Vagina (tissue), 2 donors: ENCODE data around the gene DAO. TPM values are rescaled to one million over a fixed set of nuclear protein-coding genes. Genes with fewer than 3 reads are reported as not detected.

ENCODE experiments used
- DNase-seq, 2 donors: peaks; one replicate each; pipeline ENCODE4 v3.0.0-alpha.2; 2017; ENCODE audit errors: extremely low spot score in 2 of 2
- H3K27ac ChIP-seq: fragments of 200-600 bp; sonication (generic); one replicate; pipeline ENCODE4 v1.5.1; 2019
- H3K27me3 ChIP-seq: fragments of 200-600 bp; sonication (generic); one replicate; pipeline ENCODE4 v1.5.1; 2019
- H3K36me3 ChIP-seq, 2 donors: fragments of 200-600 bp; sonication (generic); one replicate each; pipeline ENCODE4 v1.5.1; 2017 to 2019
- H3K4me1 ChIP-seq: fragments of 200-600 bp; sonication (generic); one replicate; pipeline ENCODE4 v1.5.1; 2019
- H3K4me3 ChIP-seq, 2 donors: fragments of 200-600 bp; sonication (generic); 1 replicate in 1 of 2; 2 replicates in 1 of 2; pipeline ENCODE4 v1.5.1; 2016 to 2019
- H3K9me3 ChIP-seq: fragments of 200-600 bp; sonication (generic); one replicate; pipeline ENCODE4 v1.5.1; 2019
- CTCF ChIP-seq, 3 experiments: fragments of 450-650 bp in 2 of 3; fragments of 200-600 bp in 1 of 3; sonication (generic) in 1 of 3; IDR thresholded peaks; one replicate each; pipeline ENCODE4 v1.5.1; 2017 to 2019; ENCODE audit warnings: antibody characterized with exemption in 3 of 3, mild to moderate bottlenecking in 2 of 3, moderate library complexity in 2 of 3
- POLR2A ChIP-seq, 2 donors: fragments of 450-650 bp; IDR thresholded peaks; one replicate each; pipeline ENCODE4 v1.6.1; 2017; ENCODE audit warnings: antibody characterized with exemption in 2 of 2, mild to moderate bottlenecking in 2 of 2, moderate library complexity in 2 of 2
- POLR2AphosphoS5 ChIP-seq, 2 donors: sonication (generic); formaldehyde crosslinking; IDR thresholded peaks; one replicate each; pipeline ENCODE4 v1.9.0; 2017; ENCODE audit warnings: antibody characterized with exemption in 2 of 2, mild to moderate bottlenecking in 2 of 2, low read depth in 1 of 2; ENCODE audit not compliant: insufficient read depth in 1 of 2
- intact Hi-C: fragments of 100-400 bp; cut with DNase I; formaldehyde crosslinking; loops from one replicate; pipeline ENCODE4 v1.15.1; 2023
- total RNA-seq: library from RNA; depleted of rRNA; stranded (reverse); fragments of >200 nt; gene quantifications from one replicate; pipeline ENCODE4 v1.2.3, GENCODE V29; 2016

Gene DAO
- total RNA-seq, 1 donor from 2014 or later, result not detected

GRCh38 chr12:108854451-108855283, 25.2 kb upstream of the DAO start:
- TF ChIP-seq CTCF (IDR thresholded peaks at IDR 0.05) (no peak), POLR2A (IDR thresholded peaks at IDR 0.05) (no peak), POLR2AphosphoS5 (IDR thresholded peaks at IDR 0.05; ENCODE audit: insufficient read depth in 1 of 2, low read depth in 1 of 2) (peak; percentile 62 to 84)
- H3K27ac ChIP-seq, result peak overlapping the region; percentile 91
- no peaks in the 10 kb centered on the region for H3K27me3 ChIP-seq
- no peaks in the 10 kb centered on the region for H3K9me3 ChIP-seq
- peaks cover 56% of the 10 kb centered on the region for H3K4me1 ChIP-seq
- H3K36me3 ChIP-seq, result no peaks in the 10 kb centered on the region
- no peak overlapping the region for H3K4me3 ChIP-seq
- intact Hi-C loops, result loop anchor here (10.0 kb wide), 4 partner anchors 50 to 290 kb away; partner anchors contain the start of genes ALKBH2, ISCU, SART3 and UNG
- no peak for DNase-seq

DNA sequence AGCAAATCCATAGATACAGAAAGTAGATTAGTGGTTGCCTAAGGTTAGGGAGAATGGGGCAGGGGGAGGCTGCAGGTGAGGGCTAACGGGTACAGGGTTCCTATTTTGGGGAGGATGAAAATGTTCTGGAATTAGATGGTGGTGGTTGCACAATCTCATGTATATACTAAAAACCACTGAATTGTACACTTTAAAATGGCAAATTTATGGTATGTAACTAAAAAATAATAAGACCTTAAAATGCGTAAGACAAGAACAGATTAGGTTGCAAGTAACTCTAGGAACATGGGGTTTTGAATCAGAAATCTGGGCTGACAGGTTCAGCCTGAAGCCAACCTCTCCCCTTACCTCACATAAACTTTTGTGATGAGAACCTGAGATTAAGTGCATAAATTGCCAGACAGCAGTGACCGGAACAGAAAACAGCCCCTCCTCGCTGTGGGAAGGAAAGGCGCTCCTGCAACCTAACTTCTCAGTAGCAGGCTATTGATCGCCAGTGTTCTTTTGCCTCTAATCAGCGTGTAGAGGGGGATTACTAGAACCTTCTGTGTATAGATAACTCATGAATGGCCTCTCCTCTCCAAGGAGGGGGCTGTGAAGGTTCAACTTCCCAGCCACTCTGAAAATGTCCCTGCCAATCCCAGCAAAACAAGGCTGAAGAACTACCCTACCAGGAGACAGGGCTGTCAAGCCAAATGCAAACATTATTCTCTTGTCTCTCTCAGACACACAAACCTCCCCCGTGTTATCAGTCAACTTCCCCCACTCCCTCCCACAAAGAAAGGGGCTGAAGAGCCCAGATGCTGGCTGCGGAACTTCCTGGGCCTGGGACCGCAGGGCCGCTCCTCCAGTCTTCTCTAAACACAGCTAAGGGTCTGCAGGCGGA, 24.4 kb upstream of the DAO start:
- Histone ChIP-seq H3K27ac (peak overlapping the region; percentile 91), H3K4me1 (peaks cover 50% of the 10 kb centered on the region), H3K9me3 (no peaks in the 10 kb centered on the region), H3K36me3 (no peaks in the 10 kb centered on the region), H3K4me3 (peak overlapping the region; percentile 88), H3K27me3 (no peaks in the 10 kb centered on the region)
- intact Hi-C loops, result loop anchor here (10.0 kb wide), 4 partner anchors 51 to 291 kb away; partner anchors contain the start of genes ALKBH2, ISCU, SART3 and UNG
- no peak for DNase-seq
- no peak for TF ChIP-seq POLR2A (IDR thresholded peaks at IDR 0.05)
- no peak for TF ChIP-seq CTCF (IDR thresholded peaks at IDR 0.05)
- no peak for TF ChIP-seq POLR2AphosphoS5 (IDR thresholded peaks at IDR 0.05; ENCODE audit: insufficient read depth in 1 of 2, low read depth in 1 of 2)

- intact Hi-C loops, result loop anchor here (10.0 kb wide), 4 partner anchors 51 to 291 kb away; partner anchors contain the start of genes ALKBH2, ISCU, SART3 and UNG
- peaks cover 45% of the 10 kb centered on the region for H3K4me1 ChIP-seq
- peak overlapping the region; percentile 91 for H3K27ac ChIP-seq
- peak overlapping the region; percentile 88 for H3K4me3 ChIP-seq
- H3K9me3 ChIP-seq, result no peaks in the 10 kb centered on the region
- no peaks in the 10 kb centered on the region for H3K27me3 ChIP-seq
- DNase-seq, result no peak
- TF ChIP-seq POLR2A (IDR thresholded peaks at IDR 0.05), result no peak
- H3K36me3 ChIP-seq, result no peaks in the 10 kb centered on the region
These were observed 23.8 kb upstream of the DAO start for GRCh38 chr12:108856170-108856427.

DNA sequence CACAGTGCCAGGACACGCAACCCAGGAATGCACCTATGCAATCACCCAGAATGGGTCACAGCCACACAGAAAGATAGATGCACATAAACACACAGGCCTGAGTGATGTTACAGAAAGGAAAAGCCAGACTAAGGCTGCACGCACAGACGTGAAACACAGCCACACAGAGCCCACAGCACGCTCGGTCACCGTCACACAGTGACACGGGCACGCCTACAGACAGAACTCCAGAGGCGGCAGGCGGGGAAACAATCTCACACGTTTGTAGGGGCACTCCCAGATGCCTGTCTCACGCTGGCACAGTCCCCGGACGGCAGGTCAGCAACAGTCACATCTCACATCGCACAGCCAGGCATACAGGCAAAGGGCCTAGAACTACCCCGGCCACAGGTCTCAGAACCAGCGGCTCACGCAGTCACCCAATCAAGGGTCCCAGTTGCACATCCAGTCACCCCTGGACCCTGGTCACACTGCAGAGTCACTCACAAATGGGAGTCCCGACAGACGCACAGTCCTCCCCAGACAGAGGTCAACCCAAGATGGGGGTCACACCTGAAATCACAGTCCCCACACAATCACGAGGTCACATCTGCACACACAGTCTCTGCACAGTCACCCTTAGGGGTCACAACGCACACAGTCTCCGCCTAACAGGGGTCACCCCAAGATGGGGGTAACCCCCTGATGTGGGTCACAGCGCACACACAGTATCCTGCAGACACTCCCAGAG, 23.3 kb upstream of the DAO start:
- peak overlapping the region; percentile 88 for H3K4me3 ChIP-seq
- H3K9me3 ChIP-seq, result no peaks in the 10 kb centered on the region
- TF ChIP-seq CTCF (IDR thresholded peaks at IDR 0.05) (no peak), POLR2A (IDR thresholded peaks at IDR 0.05) (no peak), POLR2AphosphoS5 (IDR thresholded peaks at IDR 0.05; ENCODE audit: insufficient read depth in 1 of 2, low read depth in 1 of 2) (peak in 1 of 2 donors; percentile 47)
- H3K27me3 ChIP-seq, result no peaks in the 10 kb centered on the region
- H3K27ac ChIP-seq, result peak overlapping the region; percentile 91
- DNase-seq, result peak in 1 of 2 donors; percentile 94
- peaks cover 45% of the 10 kb centered on the region for H3K4me1 ChIP-seq
- intact Hi-C loops, result loop anchor here (10.0 kb wide), 4 partner anchors 52 to 292 kb away; partner anchors contain the start of genes ALKBH2, ISCU, SART3 and UNG
- no peaks in the 10 kb centered on the region for H3K36me3 ChIP-seq

- DNase-seq, result no peak
- Histone ChIP-seq H3K27me3 (no peaks in the 10 kb centered on the region), H3K4me3 (peak overlapping the region; percentile 88), H3K27ac (peak overlapping the region; percentile 91), H3K36me3 (no peaks in the 10 kb centered on the region), H3K4me1 (peaks cover 45% of the 10 kb centered on the region), H3K9me3 (no peaks in the 10 kb centered on the region)
- TF ChIP-seq CTCF (IDR thresholded peaks at IDR 0.05) (no peak), POLR2A (IDR thresholded peaks at IDR 0.05) (no peak), POLR2AphosphoS5 (IDR thresholded peaks at IDR 0.05; ENCODE audit: insufficient read depth in 1 of 2, low read depth in 1 of 2) (no peak)
- intact Hi-C loops, result loop anchor here (10.0 kb wide), 4 partner anchors 52 to 292 kb away; partner anchors contain the start of genes ALKBH2, ISCU, SART3 and UNG
These were observed 22.8 kb upstream of the DAO start for GRCh38 chr12:108857158-108857407.
